Activated T-cell treated with anti-CD3 and anti-CD28 coated beads, Interleukin-2, amount 50 U/mL, for 4 hours (primary cell): Measurements from ENCODE around the gene RNF182. TPM values are rescaled to one million over a fixed set of nuclear protein-coding genes. Genes with fewer than 3 reads are reported as not detected.
"Not testable (repeated sequence)": the region's sequence is repeated elsewhere in the genome, so short reads cannot be mapped to it uniquely, and the experiment has no call there.

Experiments
- ATAC-seq, 2 donors: fragments of 200-7000 bp; cut with Tn5 transposase; one replicate each; pipeline ENCODE4 v1.10.0; 2021
- DNase-seq: peaks from one replicate; pipeline ENCODE4 v3.0.0-alpha.2; 2020
- H3K27me3 Mint-ChIP-seq: one replicate; pipeline ENCODE4 v1.8.0; 2021; ENCODE audit warnings: low read depth, mixed read lengths
- H3K36me3 Mint-ChIP-seq: one replicate; pipeline ENCODE4 v1.8.0; 2022; ENCODE audit warnings: mixed read lengths; ENCODE audit not compliant: insufficient read depth
- H3K4me1 Mint-ChIP-seq: one replicate; pipeline ENCODE4 v1.8.0; 2021; ENCODE audit warnings: low read depth, mixed read lengths
- H3K4me3 Mint-ChIP-seq: one replicate; pipeline ENCODE4 v1.8.0; 2021; ENCODE audit warnings: mild to moderate bottlenecking, moderate library complexity, mixed read lengths
- H3K9me3 Mint-ChIP-seq: one replicate; pipeline ENCODE4 v1.8.0; 2021; ENCODE audit warnings: mixed read lengths
- total RNA-seq, 3 donors: library from RNA; stranded (reverse); gene quantifications; one replicate each; pipeline ENCODE4 v1.2.1, GENCODE V29; 2021

The RNF182 gene
- total RNA-seq, 3 donors from 2014 or later, result 0.08 TPM; not detected in 2

DNA sequence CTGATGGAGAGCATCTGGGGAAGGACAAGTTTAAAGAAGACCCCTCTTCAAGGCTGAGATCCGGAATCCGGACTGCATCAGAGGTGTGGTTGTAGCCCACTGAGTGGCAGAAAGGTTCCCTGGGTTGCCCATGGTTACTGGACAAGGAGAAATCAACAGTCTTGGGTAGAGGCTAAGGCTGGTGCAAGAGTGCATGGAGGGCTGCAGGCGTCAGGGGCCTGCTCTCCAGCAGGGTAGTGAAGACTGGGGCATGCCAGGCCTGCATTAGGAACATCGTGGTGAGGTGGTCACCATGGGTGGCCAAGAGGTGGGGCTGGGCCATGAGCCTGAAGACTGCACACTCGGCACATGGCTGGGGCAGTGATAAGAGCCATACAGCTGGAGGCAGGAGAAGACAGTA lies 91.2 kb downstream of the RNF182 start:
- DNase-seq, result no peak

DNA sequence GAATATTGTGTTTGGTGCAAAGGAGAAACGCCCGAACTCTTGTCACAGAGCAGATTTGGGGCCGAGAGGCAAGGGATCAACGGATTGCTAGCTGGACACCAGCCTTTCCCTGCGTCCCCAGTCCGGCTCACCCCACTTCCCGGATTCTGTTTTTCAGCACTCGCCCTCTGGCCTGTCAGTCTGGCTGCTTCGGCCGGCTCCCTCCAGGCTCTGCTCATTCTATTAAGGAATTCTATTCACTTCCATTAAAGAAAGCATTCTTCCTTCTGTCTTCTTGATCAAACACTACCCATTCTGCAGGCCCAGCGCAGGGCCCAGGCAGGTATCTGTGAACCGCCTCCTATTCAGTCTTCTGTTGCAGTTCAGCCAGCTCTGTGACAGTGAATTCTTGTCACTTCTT lies 91.7 kb downstream of the RNF182 start:
- Mint-ChIP-seq H3K27me3 (peaks cover 7% of the 10 kb centered on the region), H3K36me3 (no peaks in the 10 kb centered on the region), H3K4me3 (no peak overlapping the region), H3K4me1 (no peaks in the 10 kb centered on the region), H3K9me3 (no peaks in the 10 kb centered on the region)
- DNase-seq (no peak), ATAC-seq (no peak)

More for the DNA sequence above, 91.2 kb downstream of the RNF182 start:
- ATAC-seq, result no peak
- Mint-ChIP-seq H3K4me1 (no peaks in the 10 kb centered on the region), H3K27me3 (peaks cover 7% of the 10 kb centered on the region), H3K4me3 (no peak overlapping the region), H3K9me3 (no peaks in the 10 kb centered on the region), H3K36me3 (no peaks in the 10 kb centered on the region)

DNA sequence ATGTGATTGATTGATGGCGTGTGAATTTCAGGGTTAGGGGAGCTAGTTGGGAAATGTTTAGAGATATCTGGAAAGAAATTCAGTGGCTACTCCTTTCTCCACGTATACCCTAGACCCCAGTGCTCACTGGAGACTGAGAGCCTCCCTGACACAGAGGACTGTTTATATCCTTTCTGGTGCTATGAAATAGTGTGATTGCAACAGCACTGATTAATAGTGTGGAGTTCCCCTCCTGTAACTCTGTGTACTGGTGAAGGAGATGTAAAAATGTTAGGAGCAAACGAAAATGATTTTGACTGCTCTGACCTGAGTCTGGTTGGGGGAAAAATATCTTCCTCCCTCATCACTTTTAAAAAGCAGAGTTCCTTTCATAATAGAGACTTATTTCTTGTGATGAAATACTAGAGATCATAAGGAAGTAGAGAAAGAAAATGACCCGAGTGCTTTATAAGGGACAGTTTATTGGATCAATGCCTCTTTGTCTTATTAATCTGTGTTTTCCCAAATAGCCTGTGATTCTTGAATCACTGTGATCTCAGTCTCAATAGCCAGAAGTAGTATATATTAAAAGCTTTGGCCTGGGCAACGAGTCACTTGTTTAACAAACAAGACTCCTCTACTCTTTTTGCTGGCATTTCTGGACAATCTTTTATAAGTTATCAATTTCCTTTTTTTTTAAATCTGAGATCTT lies 92.3 kb downstream of the RNF182 start:
- Mint-ChIP-seq H3K9me3 (no peaks in the 10 kb centered on the region), H3K4me1 (no peaks in the 10 kb centered on the region), H3K4me3 (no peak overlapping the region)

DNA sequence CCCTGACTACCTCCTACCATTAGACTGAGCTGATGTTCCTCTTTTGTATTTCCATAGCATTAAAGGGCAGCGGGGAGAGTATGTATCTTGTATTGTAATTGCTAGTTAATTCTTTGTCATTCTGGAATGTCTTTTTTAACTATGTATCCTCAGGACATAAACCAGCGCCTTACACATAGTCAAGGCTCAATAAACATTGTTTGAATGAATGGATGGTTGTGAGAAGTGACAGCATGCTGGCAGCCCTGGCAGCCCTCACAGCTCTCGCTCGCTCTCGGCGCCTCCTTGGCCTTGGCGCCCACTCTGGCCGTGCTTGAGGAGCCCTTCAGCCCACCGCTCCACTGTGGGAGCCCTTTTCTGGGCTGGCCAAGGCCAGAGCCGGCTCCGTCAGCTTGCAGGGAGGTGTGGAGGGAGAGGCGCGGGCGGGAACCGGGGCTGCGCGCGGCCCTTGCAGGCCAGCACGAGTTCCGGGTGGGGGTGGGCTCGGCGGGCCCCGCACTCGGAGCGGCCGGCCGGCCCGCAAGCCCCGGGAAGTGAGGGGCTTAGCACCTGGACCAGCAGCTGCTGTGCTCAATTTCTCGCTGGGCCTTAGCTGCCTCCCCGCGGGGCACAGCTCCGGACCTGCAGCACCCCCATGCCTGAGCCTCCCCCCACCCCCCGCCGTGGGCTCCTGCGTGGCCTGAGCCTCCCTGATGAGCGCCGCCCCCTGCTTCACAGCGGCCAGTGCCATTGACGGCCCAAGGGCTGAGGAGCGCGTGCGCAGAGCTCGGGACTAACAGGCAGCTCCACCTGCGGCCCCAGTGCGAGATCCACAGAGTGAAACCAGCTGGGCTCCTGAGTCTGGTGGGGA lies 93.1 kb downstream of the RNF182 start:
- Mint-ChIP-seq H3K27me3 (peaks cover 7% of the 10 kb centered on the region), H3K36me3 (no peaks in the 10 kb centered on the region), H3K4me3 (no peak overlapping the region), H3K9me3 (no peaks in the 10 kb centered on the region), H3K4me1 (no peaks in the 10 kb centered on the region)
- no peak for ATAC-seq
- no peak for DNase-seq

More for the DNA sequence above, 92.3 kb downstream of the RNF182 start:
- DNase-seq (no peak), ATAC-seq (no peak)
- Mint-ChIP-seq H3K27me3 (peaks cover 7% of the 10 kb centered on the region), H3K36me3 (no peaks in the 10 kb centered on the region)

DNA sequence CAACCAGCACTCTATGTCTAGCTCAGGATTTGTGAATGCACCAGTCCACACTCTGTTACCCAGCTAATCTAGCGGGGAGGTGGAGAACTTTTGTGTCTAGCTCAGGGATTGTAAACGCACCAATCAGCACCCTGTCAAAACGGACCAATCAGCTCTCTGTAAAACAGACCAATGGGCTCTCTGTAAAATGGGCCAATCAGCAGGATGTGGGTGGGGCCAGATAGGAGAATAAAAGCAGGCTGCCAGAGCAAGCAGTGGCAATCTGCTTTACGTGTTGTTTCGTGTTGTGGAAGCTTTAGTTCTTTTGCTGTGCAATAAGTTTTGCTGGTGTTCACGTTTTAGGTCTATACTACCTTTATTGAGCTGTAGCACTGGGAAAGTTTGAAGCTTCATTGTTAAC lies 93.8 kb downstream of the RNF182 start:
- not testable (repeated sequence) for ATAC-seq, H3K4me1 Mint-ChIP-seq, H3K4me3 Mint-ChIP-seq, DNase-seq, H3K27me3 Mint-ChIP-seq, H3K9me3 Mint-ChIP-seq, H3K36me3 Mint-ChIP-seq

DNA sequence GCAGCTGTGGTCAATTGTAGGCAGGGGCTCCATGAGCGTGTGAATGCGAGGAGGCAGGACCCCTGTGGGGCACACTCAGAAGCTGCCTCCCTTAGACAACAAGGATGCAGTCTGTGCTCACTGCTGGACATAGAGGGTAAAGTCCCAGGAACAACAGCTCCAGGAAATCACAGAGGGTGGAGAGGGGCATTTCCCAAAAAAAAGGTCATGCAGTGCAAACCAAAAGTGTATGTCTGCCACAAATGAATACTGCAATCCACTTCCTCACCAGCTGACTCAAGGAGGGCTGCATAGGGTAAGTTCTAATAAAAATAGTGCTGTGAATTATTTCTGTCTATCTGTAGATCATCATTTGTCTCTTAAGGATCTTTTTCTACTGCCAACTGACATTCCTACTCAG lies 95.8 kb downstream of the RNF182 start:
- ATAC-seq, result no peak
- H3K9me3 Mint-ChIP-seq, result no peaks in the 10 kb centered on the region
- H3K36me3 Mint-ChIP-seq, result no peaks in the 10 kb centered on the region
- no peak for DNase-seq
- H3K27me3 Mint-ChIP-seq, result peaks cover 4% of the 10 kb centered on the region
- no peak overlapping the region for H3K4me3 Mint-ChIP-seq
- no peaks in the 10 kb centered on the region for H3K4me1 Mint-ChIP-seq

DNA sequence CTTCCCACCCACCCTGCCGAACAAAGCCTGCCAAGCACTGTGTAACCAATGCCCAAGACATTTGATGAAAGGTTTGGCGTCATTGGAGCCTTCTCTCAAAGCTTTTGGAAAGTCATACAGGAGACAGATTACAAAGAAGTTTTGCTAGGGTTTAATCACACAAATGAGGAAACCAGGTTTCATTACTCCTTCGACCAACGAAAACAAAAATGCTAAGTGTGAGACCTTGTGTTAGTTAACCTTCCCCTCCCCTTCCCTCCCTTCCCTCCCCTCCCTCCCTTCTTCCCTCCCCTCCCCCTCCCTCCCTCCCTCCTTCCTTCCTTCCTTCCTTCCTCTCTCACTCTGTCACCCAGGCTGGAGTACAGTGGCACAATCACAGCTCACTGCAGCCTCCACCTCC lies 96.7 kb downstream of the RNF182 start:
- DNase-seq (no peak), ATAC-seq (no peak)
- no peaks in the 10 kb centered on the region for H3K9me3 Mint-ChIP-seq
- no peaks in the 10 kb centered on the region for H3K36me3 Mint-ChIP-seq
- H3K4me3 Mint-ChIP-seq, result no peak overlapping the region
- H3K4me1 Mint-ChIP-seq, result no peaks in the 10 kb centered on the region
- H3K27me3 Mint-ChIP-seq, result peaks cover 7% of the 10 kb centered on the region

DNA sequence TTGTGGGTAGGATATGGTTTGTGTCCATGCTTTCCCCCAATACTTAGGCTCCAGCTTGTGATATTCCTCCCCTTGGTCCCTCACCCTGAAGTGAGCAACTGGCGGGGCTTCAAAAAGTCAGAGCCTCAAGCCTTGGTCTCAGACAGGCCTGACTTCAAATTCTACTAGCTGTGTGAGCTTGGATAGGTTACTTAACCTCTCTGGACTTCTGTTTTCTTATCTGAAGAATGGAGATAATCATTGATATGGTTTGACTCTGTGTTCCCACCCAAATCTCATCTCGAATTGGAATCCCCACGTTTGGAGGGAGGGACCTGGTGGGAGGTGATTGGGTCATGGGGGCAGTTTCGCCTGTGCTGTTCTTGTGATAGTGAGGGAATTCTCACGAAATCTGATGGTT lies 97.9 kb downstream of the RNF182 start:
- ATAC-seq, result no peak
- Mint-ChIP-seq H3K4me1 (no peaks in the 10 kb centered on the region), H3K27me3 (peaks cover 14% of the 10 kb centered on the region), H3K4me3 (no peak overlapping the region), H3K36me3 (no peaks in the 10 kb centered on the region), H3K9me3 (no peaks in the 10 kb centered on the region)
- DNase-seq, result no peak

DNA sequence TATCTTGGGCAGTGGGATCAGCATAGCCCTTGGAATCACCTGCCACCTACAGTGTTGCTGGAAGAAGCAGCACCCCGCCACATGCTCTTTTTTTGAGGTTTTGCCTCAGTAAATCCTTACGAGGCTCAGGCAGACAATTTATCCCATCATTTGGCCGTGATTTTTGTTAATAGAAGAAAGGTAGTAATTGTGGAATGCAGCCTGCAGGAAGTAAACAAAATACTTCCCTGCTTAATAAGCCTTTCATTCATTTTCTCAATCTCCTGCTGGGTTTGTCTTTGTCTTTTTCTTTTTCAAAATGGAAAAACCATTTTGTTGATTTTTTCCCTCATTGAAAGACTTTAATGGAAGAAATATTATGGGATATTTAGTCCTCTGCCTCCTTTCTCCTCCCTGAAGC lies 99.1 kb downstream of the RNF182 start:
- ATAC-seq (no peak), DNase-seq (no peak)
- H3K4me3 Mint-ChIP-seq, result no peak overlapping the region
- peaks cover 21% of the 10 kb centered on the region for H3K27me3 Mint-ChIP-seq
- no peaks in the 10 kb centered on the region for H3K36me3 Mint-ChIP-seq
- no peaks in the 10 kb centered on the region for H3K9me3 Mint-ChIP-seq
- no peaks in the 10 kb centered on the region for H3K4me1 Mint-ChIP-seq

DNA sequence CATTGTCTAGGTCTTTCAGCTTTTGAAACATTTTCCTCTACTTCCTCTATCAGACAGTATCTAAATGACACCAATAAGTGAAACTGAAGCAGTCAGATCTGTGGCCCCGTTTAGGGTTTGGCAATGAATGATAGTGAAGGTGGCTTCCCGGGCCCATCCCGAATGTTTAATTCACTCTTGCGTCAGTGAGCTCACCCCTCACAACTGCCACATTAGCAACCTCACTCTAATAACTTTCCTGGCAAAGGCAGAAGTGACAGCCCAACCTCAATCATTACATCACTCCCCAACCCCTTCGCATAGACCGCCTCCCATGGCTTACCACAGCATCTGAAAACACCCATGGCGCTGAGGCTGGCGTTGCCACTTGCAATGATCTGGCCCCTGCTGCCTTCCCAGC lies 100.4 kb downstream of the RNF182 start:
- H3K36me3 Mint-ChIP-seq, result no peaks in the 10 kb centered on the region
- no peak overlapping the region for H3K4me3 Mint-ChIP-seq
- H3K9me3 Mint-ChIP-seq, result no peaks in the 10 kb centered on the region
- DNase-seq (no peak), ATAC-seq (no peak)
- no peaks in the 10 kb centered on the region for H3K4me1 Mint-ChIP-seq
- peaks cover 30% of the 10 kb centered on the region for H3K27me3 Mint-ChIP-seq

DNA sequence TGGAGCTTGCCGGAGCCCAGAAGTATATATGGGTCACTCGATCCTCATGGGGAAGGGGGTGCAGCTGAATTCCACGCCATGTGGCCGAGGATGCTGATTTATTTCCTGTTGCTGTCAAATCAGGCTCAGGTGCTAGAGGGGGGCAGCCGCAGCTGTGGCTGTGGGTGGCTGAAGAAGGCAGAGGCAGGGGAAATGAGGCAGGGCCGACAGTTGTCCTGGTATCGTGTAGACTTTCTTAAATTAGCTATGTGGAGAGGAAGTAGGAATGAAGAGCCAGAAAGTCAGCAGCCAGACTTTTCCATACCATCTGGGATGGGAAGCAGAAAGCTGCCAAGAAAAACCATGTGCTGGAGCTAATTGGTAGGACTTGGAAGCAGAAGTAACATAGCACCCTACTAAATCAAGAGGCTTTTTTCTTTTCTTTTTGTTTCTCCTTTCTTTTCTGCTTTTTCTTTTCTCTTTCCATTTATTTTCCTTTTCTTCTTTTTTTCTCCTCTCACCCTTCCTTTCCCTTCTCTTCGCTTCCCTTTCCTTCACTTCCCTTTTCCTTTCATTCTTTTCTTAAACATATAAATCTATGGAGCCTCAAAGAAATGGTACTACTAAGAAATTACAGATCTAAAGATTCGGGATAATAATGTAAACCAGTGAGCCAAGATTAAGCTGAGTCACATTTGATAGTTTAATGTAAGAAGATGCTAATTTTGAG lies 102.2 kb downstream of the RNF182 start:
- Mint-ChIP-seq H3K4me3 (no peak overlapping the region), H3K9me3 (no peaks in the 10 kb centered on the region), H3K4me1 (no peaks in the 10 kb centered on the region), H3K27me3 (peaks cover 30% of the 10 kb centered on the region), H3K36me3 (no peaks in the 10 kb centered on the region)
- ATAC-seq (no peak), DNase-seq (no peak)

DNA sequence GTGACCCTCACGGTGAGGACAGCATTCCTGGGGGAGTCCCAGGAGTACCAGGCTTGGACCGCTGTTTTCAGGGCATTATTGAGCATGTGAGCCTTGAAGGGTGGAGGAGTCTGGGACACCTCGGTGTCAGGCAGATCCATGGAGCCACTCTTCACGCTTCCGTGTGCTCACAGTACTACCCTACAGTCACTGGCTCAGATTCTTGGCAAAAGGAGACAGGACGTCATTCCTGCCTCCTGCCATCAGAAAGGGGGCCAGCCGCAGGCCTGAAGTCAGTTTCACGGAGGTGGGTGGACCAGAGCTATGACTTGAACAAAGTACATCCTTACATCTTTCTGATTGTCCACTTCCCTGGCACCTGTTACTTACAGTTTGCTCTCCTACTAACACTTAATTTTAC lies 103.9 kb downstream of the RNF182 start:
- Mint-ChIP-seq H3K9me3 (no peaks in the 10 kb centered on the region), H3K4me1 (no peaks in the 10 kb centered on the region), H3K4me3 (no peak overlapping the region), H3K36me3 (no peaks in the 10 kb centered on the region), H3K27me3 (peaks cover 30% of the 10 kb centered on the region)
- no peak for DNase-seq
- no peak for ATAC-seq

DNA sequence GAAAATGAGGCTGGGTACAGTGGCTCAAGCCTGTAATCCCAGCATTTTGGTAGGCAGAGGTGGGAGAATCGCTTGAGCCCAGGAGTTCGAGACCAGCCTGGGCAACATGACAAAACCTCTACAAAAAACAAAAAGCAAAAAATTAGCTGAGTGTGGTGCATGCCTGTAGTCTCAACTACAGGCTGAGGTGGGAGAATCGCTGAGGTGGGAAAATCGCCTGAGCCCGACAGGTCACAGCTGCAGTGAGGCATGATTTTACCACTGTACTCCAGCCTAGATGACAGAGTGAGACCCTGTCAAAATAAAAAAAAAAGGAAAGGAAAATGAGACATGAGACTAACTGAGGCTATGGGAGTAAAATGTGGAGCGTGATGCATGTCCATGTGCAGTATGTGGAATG lies 104.9 kb downstream of the RNF182 start:
- DNase-seq, result no peak
- no peaks in the 10 kb centered on the region for H3K36me3 Mint-ChIP-seq
- no peak for ATAC-seq
- peaks cover 29% of the 10 kb centered on the region for H3K27me3 Mint-ChIP-seq
- no peak overlapping the region for H3K4me3 Mint-ChIP-seq
- H3K4me1 Mint-ChIP-seq, result no peaks in the 10 kb centered on the region
- no peaks in the 10 kb centered on the region for H3K9me3 Mint-ChIP-seq
